ENCODE measurements around the gene FOXS1.
"Not testable (repeated sequence)": the region's sequence is repeated elsewhere in the genome, so short reads cannot be mapped to it uniquely, and the experiment has no call there.

Gene FOXS1

DNA sequence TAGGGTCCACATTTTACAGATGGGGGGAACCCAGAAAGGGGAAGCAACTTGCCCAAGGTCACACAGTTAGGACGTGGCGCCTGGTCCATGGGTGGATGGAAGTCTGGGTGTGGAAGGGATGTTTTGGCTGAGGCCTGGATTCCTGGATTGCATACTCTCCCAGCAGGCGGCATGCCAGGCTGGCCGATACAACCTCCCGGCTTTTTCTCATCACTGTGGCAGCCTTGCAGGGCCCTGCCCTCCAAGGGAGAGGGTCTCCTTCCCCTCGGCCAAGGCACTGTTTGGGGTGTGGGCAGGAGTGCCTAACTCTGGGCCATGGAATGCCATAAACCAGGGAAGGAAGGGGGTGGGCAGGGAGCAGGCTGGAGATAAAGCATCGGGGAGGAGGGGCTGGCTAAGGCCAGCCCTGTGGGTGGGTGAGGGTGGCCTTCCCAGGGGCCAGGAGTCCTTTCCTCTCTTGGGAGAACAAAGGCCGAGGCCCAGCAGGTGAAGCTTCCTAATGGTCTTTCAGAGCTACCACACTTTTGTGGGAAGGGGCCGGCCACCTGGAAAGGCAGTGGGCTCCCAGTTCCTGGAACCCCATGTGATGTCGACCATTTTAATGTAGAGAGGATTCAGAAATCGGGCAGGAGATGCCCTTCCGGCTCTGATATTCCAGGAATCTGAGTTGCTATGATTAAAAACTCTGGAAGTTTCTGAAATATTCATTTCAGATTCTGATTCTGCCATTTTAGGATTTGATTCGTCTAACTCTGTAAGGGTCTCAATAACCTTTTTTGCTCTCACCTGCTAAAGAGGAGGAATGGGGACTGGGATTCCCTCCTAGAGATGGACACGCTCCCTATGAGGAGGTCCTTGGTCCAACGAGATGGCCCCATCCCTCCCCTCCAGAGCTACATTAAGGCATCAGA, 4.2 kb downstream of the FOXS1 start:
- no peak for DNase-seq (ENCODE audit: low read depth, low spot score)

DNA sequence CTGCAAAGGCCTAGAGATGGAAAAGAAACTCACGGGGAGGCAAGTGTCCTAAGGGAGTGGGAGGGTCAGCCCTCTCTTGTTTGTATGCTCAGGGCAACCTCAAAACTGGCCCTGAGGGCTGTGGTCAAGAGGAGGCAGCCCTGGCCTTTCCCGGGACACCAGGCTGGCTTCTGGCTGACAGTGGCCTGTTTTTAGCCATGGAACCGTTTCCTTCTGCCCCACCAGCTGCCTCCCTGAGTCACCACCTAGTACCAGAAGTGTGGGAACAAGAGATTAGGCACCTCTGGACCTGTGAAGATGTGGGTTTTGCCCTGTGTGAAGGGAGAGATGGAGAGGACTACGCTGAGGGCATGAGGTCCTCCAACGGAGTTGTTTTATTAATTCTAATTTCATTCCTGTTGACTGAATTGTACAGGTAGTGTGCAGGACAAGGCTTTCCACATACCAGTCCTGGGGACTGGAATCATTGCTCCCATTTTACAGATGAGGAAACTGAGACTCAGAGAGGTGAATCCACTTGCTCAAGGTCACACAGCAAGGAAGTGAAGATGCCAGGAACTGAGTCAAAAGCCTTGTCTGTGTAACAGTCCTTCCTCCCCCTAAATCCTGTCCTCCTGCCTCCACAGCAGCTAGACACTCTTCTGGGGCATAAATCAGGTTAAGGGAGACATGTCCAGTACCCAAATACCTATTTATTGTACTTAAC, 5.5 kb downstream of the FOXS1 start:
- DNase-seq (ENCODE audit: low read depth, low spot score) = no peak

DNA sequence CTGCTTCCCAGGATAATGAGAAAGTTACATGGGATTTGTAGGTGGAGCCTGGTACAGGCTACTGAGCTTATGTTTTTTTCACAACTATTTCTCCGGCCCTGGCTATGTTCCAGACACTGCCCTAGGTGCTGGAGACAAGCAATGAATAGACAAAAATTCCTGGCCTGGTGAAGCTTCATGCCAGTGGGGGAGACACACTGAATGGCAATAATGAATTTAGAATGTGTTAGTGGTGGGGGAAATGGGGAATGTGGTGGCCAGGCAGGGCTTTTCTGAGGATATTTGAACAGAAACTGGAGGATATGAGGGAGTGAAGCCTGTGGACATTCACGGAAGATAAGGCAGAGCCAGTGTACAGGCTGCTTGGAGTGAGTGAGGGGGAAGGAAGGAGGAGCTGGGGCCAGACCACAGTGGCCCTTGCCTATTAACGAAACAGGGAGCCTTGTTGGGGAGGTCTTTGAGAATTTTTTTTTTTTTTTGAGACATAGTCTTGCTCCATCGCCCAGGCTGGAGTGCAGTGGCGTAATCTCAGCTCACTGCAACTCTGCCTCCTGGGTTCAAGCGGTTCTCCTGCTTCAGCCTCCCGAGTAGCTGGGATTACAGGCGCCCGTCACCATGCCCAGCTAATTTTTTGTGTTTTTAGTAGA, 6.6 kb downstream of the FOXS1 start:
- no peak for DNase-seq (ENCODE audit: low read depth, low spot score)

DNA sequence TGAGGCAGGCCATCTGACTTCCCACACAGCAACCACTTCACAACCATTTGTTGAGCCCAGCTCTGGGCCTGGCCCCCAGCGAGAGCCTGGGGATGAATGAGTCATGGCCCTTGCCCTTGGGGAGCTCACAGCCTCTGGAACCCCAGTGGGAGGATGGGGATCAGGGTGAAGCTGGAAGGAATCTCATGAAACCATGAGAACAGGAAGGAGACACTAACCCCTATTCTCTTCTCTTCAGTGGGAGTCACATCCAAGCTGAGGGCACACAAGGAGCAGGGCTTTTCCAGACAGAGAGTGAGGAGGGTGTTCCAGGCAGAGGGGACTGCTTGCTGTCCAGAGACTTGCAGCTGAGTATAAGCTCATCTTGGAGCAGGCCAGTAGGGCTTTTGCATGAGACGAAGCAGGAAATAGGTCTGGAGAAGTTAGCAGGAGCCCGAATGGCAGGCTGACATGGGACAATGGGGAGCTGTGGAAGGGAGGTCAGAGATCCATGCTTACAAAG, 7.5 kb downstream of the FOXS1 start:
- DNase-seq (ENCODE audit: low read depth, low spot score) = no peak

DNA sequence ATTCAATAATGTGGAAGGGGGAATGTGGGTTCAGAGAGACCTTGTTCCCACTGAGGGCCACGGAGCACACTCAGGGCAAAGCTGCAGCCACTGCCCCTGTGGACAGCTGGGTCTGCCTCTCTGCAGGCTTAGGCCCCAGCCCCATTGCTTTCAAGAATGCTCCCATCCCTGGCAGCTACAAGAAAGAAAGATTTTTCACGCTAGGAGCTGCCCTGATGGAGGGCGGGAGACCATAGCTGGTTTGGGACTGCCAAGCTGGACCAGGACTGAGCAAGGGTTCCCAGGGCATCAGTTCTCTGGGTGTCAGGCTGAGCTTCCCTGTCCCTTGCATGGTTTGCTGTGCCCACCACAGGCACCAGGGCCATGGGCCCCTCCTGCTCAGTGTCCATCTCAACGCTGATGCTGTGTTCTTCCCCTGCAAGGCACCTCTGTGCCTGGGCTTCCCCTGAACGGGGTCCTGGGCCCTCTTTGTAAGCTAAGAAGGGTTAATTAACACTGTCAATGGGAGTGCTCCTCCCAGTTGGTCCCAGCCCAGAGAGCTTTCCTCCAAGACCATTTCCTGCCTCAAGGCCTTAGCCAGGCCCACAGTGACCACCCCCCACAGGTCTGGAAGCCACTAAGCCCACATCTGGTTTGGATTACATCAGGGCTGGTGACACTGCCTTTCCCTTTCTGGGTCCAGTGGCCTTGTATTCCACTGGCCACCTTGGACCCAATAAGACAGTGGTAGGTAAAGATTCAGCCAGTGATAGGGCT, 8.4 kb downstream of the FOXS1 start:
- no peak for DNase-seq (ENCODE audit: low read depth, low spot score)

DNA sequence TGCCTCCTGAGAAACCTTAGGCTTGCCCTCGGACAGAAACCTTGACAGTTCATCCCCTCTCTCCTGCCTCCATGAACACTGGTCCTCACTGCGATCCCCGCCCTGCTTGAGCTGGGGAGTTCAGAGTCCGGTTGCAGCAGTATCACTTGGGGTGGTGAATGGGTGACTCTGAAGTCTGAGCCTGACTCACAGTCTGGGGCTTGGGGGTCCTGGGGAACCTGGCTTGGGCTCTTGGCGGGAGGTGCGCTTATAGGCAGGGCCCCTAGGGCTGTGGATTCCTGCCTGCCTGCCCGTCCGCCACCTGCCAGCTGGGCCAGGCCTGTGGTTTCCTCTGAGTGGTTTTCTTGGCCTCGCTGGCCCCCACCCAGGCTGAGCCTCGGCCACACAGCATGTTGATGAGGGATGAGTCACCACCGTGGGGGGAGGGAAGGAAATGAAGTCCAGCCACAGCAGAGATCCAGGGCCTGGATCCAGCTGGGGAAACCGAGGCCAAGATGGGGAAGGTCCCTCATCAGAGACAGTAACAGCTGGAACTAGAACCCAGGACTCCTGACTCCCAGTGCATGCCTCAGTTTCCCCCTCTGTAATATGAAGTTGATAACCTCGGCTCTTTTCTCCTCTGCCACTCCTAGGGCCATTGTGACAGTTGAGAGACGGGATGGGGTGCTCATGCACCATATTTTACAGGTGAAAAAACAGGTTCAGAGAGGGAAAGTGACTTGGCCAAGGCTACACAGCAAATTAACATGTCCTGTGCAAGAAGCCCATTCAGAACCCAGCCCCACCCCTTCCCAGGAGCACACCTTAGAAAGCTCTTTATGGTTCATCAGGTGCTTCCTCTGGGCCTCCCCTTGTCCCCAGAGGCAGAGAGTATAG, 9.2 kb downstream of the FOXS1 start:
- DNase-seq (ENCODE audit: low read depth, low spot score) = peak; percentile 74

DNA sequence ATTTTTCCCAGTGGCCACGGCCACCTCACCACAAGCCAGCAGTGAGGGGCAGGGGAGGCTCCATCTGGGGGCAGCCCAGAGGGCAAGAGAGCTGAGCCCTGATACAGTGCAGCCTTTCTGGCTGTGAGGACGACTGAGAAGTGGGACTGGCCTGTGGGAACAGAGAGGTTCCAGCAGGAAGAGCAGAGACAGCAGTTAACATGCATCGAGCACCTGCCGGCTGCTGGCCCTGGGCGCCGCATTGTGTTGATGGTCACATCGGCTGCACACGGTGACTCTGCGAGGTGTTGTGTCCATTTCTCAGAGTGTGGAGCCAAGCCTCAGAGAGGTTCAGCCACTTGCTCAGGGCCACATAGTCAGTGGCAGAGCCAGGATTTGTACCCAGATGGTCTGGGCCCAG, 9.8 kb downstream of the FOXS1 start:
- no peak for DNase-seq (ENCODE audit: low read depth, low spot score)

DNA sequence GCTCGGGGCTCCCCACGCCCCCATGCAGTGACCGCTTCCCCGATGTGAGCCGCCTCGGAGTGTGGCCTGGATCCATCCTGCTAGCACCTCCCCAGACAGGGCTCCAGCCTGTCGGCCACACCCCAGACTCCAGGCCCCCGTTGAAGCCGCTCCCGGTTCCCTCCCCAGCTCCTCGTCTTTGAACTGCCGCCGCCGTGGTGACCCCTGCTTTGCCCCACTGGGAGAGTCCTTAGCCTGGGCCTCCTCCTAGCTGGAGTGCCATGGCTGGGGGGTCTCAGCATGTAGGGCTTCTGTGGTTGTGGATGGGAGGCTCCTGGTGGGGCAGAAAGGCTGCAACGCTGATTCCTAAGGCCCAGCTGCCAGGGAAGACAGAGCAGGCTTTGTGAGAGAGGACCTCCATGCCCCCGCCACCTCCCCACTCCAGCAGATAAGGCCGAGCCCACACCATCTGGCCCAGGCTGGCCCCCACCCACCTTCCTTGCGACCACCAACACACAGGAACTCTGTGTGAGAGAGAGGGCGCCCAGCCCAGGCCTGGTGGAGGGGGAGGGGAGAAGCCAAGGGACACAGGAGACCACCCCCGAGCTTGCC, 11.4 kb downstream of the FOXS1 start:
- DNase-seq (ENCODE audit: low read depth, low spot score) = no peak

DNA sequence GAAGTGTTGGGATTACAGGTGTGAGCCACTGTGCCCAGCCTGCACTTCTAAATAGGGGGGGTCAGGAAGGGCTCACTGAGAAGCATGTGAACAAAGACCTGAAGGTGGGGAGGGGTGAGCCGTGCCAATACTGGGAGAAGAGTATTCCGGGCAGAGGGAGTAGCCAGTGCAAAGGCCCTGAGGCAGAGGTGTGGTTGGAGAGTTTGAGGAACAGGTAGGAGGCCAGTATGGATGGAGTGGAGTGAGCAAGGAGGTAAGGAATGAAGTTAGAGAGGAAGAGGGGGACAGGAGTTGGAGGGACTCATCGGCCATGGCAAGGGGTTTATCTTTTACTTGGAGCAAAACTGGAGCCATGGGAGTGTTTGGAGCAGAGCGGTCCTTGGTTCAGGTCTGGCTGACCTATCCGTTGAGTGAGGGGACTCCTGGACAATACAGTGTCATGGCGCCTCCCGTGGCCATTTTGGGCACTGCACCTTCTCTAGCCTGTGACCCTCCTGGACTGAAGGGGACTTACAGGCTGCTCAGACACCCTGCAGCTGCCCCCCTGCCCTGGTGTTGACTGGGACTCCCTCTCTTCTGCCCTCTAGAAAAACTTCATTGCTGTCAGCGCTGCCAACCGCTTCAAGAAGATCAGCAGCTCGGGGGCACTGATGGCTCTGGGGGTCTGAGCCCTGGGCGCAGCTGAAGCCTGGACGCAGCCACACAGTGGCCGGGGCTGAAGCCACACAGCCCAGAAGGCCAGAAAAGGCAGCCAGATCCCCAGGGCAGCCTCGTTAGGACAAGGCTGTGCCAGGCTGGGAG, 12.1 kb downstream of the FOXS1 start:
- DNase-seq (ENCODE audit: low read depth, low spot score) = no peak

DNA sequence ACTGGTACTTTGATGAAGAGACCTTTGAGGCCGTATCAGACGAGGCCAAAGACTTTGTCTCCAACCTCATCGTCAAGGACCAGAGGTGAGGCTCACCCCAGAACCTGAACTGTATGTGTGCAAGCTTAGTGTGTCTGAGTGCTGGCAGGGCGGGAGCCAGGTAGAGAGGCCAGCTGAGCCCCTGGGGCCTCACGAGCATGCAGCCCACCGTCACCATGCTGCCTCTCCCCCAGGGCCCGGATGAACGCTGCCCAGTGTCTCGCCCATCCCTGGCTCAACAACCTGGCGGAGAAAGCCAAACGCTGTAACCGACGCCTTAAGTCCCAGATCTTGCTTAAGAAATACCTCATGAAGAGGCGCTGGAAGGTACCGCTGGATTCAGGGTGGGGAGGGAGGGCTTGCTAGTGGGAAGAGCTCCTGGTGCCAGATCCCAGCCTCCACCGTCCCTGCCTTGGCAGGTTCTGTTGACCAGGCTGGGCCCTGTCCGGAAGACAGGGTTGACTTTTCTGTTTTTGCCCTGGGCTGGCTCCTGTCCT, 13.6 kb downstream of the FOXS1 start:
- DNase-seq (ENCODE audit: low read depth, low spot score) = no peak

DNA sequence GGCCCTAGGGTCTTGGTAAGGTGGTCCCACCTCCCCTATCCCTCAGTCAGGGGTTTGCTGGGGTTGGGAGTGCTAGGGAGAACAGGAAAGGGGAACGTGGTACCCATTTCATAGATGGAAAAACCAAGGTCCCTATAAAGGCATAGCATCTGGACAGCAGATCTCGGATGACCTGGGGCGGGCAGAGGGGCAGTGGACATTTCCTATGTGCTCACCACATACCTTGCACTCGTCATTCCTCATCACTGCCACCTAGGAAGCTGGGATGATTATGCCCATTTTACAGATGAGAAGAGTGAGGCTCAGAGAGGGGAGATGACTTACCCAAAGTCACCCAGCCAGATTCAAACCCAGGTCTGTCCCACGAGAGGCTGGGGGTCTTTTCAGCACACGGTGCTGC, 14.2 kb downstream of the FOXS1 start:
- no peak for DNase-seq (ENCODE audit: low read depth, low spot score)

DNA sequence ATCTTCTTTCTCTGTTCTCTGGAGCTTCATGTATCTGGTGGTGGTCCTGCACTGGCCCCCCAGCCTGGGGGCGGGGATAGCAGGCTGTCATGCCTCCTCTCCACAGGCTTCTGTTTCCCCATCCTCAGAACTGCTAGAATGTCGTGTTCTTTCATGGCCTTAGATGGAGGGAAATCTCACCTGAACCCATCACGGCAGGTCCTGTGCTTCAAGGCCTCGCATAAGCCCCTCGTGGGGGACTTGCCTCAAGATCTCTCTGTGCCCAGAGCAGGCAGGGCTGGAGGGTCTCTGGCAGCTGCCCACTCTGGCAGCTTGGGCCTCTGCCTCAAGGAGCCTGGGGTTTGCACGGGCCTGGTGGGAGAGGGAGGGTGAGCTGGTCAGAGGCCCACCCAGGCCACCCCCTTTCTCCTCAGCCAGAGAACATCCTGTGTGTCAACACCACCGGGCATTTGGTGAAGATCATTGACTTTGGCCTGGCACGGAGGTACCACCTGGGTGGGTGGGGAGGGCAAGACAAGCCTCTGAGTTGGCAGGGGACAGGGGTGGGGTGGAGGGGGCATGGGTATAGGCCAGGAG, 14.9 kb downstream of the FOXS1 start:
- DNase-seq (ENCODE audit: low read depth, low spot score) = no peak

DNA sequence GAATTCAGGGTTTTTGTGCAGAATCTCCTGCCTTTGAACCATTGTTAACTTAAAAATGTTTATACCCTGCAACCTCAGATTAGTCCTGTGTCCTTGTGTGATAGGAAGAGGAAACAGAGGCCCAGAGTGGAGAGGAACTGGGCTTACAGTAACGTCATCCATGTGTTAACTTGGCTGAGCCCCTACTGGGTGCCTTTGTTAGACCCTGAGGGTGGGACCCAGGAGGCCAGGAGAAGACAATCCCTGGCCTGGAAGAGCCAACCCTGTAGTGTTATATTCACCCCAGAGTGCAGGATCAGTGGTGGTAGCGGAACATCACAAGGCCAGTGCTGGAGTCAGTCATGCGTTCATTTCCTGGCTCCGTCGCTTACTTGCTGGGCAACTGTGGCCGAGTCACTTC, 15.7 kb downstream of the FOXS1 start:
- no peak for DNase-seq (ENCODE audit: low read depth, low spot score)

DNA sequence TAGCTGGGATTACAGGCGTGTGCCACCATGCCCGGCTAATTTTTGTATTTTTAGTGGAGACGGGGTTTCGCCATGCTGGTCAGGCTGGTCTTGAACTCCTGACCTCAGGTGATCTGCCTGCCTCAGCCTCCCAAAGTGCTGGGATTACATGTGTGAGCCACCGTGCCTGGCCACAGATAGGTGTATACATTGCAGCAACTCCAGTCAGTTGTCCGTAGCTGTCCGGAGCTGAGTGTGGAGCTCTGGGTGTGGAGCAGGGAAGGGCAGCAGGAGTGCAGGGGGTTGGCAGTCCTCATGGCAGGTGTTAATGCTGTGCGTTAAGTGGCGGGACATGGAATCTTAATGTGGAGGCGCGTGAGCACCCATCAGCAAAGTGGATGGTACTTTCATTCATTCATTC, 17.4 kb downstream of the FOXS1 start:
- not testable (repeated sequence) for DNase-seq (ENCODE audit: low read depth, low spot score)

DNA sequence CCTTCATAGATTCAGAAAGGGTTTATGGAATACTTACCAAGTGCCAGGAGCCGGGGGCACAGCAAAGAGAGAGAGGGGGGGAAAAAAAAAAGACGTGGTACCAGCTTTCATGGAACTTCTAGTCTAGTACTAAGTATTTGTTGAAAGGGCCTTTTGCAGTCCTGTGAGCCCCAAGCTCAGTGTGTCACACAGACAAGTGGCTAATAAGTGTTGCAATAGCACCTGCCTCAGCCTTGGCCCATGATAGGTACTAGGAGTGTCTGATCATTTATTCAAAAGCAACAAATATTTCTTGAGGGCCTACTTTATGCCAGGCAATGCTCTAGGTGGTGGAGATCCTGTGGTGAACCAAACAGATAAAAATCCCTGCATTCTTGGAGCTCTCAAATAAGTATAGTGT, 18.3 kb downstream of the FOXS1 start:
- no peak for DNase-seq (ENCODE audit: low read depth, low spot score)

DNA sequence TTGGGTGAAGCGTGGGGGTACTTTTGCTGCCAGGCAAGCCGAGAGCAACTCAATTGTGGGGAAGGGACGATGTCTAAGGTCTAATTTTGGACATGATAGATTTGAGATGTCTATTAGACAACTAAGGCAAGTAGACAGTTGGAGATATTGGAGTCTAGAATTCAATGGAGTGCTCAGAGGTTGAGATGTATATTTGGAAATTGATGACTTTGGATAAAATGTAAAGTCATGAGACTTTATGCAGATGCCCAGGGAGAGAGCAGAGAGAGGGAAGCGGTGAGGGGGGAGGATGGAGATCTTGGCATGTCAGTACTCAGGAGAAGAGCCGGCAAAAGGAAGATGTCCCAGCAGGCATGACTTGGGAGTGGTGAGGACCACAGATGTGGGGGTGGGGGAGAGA, 19.3 kb downstream of the FOXS1 start:
- DNase-seq (ENCODE audit: low read depth, low spot score) = no peak

DNA sequence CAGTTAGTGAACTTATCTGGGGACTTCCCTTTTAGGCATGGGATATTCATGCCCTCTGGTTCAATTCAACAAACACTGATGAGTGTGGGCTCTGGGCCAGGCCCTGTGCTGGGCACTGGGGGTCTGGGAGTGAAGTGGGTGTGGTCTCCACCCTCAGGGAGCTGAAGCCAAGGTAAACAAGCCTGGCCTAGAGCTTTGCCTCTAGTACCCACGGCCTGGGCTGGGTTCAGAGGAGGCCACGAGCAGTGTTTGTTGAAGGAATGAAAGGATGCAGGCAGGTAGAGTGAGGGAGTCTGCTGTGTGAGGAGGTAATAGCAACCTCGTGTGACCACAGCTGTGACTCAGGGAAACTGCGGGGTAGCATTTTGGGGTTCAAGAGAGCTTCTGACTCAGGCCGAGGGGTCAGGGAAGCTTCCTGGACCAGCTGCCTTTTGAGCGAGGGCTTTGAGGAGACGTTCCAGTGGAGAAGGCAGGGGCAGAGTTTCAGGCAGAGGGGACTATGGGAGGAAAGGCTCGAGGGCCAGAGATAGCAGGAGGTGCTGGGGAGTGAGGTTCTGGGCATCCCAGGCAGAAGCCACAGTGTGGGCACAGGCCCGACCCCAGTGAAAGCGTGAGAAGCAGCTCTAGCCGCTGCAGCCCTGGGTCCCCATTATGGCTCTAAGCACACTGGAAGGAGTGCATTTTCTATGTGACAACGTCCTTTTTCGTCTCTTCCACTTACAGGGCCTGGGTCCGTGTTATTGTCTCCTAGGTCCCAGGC, 20.7 kb downstream of the FOXS1 start:
- DNase-seq (ENCODE audit: low read depth, low spot score) = no peak

DNA sequence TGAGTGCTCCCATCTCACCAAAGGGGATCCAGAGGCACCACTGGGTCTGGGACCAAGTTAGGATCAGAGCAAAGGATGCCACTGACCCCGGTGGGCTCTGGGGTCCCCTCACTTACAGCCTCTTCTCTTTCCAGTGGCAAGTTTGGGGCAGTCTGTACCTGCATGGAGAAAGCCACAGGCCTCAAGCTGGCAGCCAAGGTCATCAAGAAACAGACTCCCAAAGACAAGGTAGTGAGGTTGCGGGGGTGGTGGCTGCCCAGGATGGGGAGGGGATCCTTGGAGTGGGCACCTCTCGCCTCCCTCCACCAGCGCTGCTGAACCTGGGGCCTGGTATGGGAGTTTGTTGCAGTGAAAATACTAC, 21.3 kb downstream of the FOXS1 start:
- DNase-seq (ENCODE audit: low read depth, low spot score) = no peak

Measured in brain pericyte (primary cell).